Measurements from ENCODE around the gene TAS2R3. TPM values are rescaled to one million over a fixed set of nuclear protein-coding genes. Genes with fewer than 3 reads are reported as not detected.

TAS2R3 gene
- total and polyA plus RNA-seq, 4 donors, result 0.47 to 4.1 TPM; not detected in 2

DNA sequence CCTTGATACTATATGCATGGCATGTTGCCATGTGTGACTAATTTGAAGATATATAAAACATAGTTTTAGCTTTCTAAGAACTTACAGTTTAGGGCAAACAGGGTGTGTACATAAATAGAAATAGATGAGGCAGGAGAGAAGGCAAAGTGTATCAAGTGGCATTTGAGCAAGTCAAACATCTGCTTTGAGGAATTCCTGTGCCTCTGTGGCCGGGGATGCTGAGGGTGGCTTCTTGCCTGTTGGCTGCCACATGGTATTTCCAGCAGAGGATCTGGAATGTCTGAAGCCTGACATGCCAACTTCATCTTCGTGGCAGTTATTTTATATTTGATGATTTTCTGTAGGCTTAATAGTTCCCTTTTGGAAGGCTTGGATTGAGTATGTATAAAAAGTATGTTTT, 19.8 kb upstream of the TAS2R3 start:
- no peak overlapping the region for H3K27ac ChIP-seq (ENCODE audit: low read depth in 1 of 2, low read length in 2 of 2)
- DNase-seq (ENCODE audit: low spot score), result no peak
- peaks cover 5 to 6% (median 6%) of the 10 kb centered on the region in 4 donors for H3K4me1 ChIP-seq (ENCODE audit: control insufficient read depth in 4 of 4, insufficient read depth in 4 of 4, low read length in 3 of 4)
- no peak overlapping the region for H3K9ac ChIP-seq (ENCODE audit: low read depth in 1 of 2, low read length in 2 of 2)
- H3K9me3 ChIP-seq (ENCODE audit: control insufficient read depth in 4 of 4, low read length in 3 of 4), result no peaks in the 10 kb centered on the region
- TF ChIP-seq, protein P1, sequence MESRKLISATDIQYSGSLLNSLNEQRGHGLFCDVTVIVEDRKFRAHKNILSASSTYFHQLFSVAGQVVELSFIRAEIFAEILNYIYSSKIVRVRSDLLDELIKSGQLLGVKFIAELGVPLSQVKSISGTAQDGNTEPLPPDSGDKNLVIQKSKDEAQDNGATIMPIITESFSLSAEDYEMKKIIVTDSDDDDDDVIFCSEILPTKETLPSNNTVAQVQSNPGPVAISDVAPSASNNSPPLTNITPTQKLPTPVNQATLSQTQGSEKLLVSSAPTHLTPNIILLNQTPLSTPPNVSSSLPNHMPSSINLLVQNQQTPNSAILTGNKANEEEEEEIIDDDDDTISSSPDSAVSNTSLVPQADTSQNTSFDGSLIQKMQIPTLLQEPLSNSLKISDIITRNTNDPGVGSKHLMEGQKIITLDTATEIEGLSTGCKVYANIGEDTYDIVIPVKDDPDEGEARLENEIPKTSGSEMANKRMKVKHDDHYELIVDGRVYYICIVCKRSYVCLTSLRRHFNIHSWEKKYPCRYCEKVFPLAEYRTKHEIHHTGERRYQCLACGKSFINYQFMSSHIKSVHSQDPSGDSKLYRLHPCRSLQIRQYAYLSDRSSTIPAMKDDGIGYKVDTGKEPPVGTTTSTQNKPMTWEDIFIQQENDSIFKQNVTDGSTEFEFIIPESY (IDR thresholded peaks at IDR 0.05), result no peak
- TF ChIP-seq RXRA (IDR thresholded peaks at IDR 0.05) (no peak), FOXA1 (IDR thresholded peaks at IDR 0.05) (no peak), EGR1 (IDR thresholded peaks at IDR 0.05; ENCODE audit: low read depth in 2 of 2) (no peak), NR2F2 (IDR thresholded peaks at IDR 0.05) (no peak), TAF1 (conservative IDR thresholded peaks at IDR 0.05) (no peak), HNF4G (IDR thresholded peaks at IDR 0.05) (no peak), YY1 (IDR thresholded peaks at IDR 0.05) (no peak), FOXA2 (IDR thresholded peaks at IDR 0.05) (no peak), SP1 (IDR thresholded peaks at IDR 0.05) (no peak)
- TF ChIP-seq, protein P2, sequence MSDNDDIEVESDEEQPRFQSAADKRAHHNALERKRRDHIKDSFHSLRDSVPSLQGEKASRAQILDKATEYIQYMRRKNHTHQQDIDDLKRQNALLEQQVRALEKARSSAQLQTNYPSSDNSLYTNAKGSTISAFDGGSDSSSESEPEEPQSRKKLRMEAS (IDR thresholded peaks at IDR 0.05), result no peak
- TF ChIP-seq, protein P3, sequence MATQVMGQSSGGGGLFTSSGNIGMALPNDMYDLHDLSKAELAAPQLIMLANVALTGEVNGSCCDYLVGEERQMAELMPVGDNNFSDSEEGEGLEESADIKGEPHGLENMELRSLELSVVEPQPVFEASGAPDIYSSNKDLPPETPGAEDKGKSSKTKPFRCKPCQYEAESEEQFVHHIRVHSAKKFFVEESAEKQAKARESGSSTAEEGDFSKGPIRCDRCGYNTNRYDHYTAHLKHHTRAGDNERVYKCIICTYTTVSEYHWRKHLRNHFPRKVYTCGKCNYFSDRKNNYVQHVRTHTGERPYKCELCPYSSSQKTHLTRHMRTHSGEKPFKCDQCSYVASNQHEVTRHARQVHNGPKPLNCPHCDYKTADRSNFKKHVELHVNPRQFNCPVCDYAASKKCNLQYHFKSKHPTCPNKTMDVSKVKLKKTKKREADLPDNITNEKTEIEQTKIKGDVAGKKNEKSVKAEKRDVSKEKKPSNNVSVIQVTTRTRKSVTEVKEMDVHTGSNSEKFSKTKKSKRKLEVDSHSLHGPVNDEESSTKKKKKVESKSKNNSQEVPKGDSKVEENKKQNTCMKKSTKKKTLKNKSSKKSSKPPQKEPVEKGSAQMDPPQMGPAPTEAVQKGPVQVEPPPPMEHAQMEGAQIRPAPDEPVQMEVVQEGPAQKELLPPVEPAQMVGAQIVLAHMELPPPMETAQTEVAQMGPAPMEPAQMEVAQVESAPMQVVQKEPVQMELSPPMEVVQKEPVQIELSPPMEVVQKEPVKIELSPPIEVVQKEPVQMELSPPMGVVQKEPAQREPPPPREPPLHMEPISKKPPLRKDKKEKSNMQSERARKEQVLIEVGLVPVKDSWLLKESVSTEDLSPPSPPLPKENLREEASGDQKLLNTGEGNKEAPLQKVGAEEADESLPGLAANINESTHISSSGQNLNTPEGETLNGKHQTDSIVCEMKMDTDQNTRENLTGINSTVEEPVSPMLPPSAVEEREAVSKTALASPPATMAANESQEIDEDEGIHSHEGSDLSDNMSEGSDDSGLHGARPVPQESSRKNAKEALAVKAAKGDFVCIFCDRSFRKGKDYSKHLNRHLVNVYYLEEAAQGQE (IDR thresholded peaks at IDR 0.05), result no peak
- H3K4me3 ChIP-seq (ENCODE audit: low read depth in 1 of 3, low read length in 3 of 3), result no peak overlapping the region
- no peaks in the 10 kb centered on the region for H3K27me3 ChIP-seq (ENCODE audit: control insufficient read depth in 4 of 4, insufficient read depth in 4 of 4, low read length in 3 of 4)
- 89% methylated on average over 2 of the region's 2 CpGs for WGBS
- H3K36me3 ChIP-seq (ENCODE audit: control insufficient read depth in 4 of 4, insufficient read depth in 3 of 4, low read depth in 1 of 4, low read length in 3 of 4), result peaks cover 22 to 65% (median 51%) of the 10 kb centered on the region in 4 donors

DNA sequence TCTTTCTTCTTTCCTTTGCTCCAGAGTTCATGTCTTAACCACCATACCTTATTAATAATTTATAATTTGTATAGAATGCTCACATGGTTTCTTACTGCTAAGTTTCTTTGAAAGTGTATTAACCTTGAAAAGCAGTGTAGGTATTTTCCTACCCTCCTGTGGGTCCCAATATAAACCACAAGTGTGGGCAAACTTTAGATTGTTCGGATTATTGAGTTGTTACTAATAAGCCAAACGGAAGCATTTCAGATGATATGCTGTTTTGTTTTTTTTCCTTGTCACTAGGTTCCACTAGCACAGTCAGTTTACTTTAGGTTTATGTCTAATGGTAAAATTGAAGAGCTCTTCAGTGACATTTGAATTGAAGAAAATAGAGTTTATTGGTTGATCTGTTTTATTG, 15.5 kb upstream of the TAS2R3 start:
- Histone ChIP-seq H3K9me3 (ENCODE audit: control insufficient read depth in 4 of 4, low read length in 3 of 4) (peaks cover 6 to 23% (median 7%) of the 10 kb centered on the region in 4 donors), H3K4me1 (ENCODE audit: control insufficient read depth in 4 of 4, insufficient read depth in 4 of 4, low read length in 3 of 4) (no peaks in the 10 kb centered on the region), H3K4me3 (ENCODE audit: low read depth in 1 of 3, low read length in 3 of 3) (no peak overlapping the region), H3K9ac (ENCODE audit: low read depth in 1 of 2, low read length in 2 of 2) (no peak overlapping the region), H3K27me3 (ENCODE audit: control insufficient read depth in 4 of 4, insufficient read depth in 4 of 4, low read length in 3 of 4) (no peaks in the 10 kb centered on the region), H3K36me3 (ENCODE audit: control insufficient read depth in 4 of 4, insufficient read depth in 3 of 4, low read depth in 1 of 4, low read length in 3 of 4) (peaks cover 19 to 82% (median 72%) of the 10 kb centered on the region in 4 donors), H3K27ac (ENCODE audit: low read depth in 1 of 2, low read length in 2 of 2) (no peak overlapping the region)
- WGBS, result 97% methylated on average over 2 of the region's 2 CpGs
- no peak for DNase-seq (ENCODE audit: low spot score)
- TF ChIP-seq, protein P3 (IDR thresholded peaks at IDR 0.05), result no peak
- TF ChIP-seq NR2F2 (IDR thresholded peaks at IDR 0.05), result no peak
- TF ChIP-seq, protein P4, sequence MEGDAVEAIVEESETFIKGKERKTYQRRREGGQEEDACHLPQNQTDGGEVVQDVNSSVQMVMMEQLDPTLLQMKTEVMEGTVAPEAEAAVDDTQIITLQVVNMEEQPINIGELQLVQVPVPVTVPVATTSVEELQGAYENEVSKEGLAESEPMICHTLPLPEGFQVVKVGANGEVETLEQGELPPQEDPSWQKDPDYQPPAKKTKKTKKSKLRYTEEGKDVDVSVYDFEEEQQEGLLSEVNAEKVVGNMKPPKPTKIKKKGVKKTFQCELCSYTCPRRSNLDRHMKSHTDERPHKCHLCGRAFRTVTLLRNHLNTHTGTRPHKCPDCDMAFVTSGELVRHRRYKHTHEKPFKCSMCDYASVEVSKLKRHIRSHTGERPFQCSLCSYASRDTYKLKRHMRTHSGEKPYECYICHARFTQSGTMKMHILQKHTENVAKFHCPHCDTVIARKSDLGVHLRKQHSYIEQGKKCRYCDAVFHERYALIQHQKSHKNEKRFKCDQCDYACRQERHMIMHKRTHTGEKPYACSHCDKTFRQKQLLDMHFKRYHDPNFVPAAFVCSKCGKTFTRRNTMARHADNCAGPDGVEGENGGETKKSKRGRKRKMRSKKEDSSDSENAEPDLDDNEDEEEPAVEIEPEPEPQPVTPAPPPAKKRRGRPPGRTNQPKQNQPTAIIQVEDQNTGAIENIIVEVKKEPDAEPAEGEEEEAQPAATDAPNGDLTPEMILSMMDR (IDR thresholded peaks at IDR 0.05; ENCODE audit: low read depth, low read length, missing input control), result no peak
- no peak for TF ChIP-seq TAF1 (conservative IDR thresholded peaks at IDR 0.05)
- no peak for TF ChIP-seq YY1 (IDR thresholded peaks at IDR 0.05)
- no peak for TF ChIP-seq RXRA (IDR thresholded peaks at IDR 0.05)
- no peak for TF ChIP-seq GABPA (IDR thresholded peaks at IDR 0.05 in 1 of 2, conservative IDR thresholded peaks at IDR 0.05 in 1 of 2)
- TF ChIP-seq, protein P2 (IDR thresholded peaks at IDR 0.05), result no peak
- no peak for TF ChIP-seq JUND (IDR thresholded peaks at IDR 0.05)
- TF ChIP-seq, protein P5, sequence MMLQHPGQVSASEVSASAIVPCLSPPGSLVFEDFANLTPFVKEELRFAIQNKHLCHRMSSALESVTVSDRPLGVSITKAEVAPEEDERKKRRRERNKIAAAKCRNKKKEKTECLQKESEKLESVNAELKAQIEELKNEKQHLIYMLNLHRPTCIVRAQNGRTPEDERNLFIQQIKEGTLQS (IDR thresholded peaks at IDR 0.05), result no peak
- TF ChIP-seq RAD21 (IDR thresholded peaks at IDR 0.05), result no peak
- TF ChIP-seq SP1 (IDR thresholded peaks at IDR 0.05), result no peak
- no peak for TF ChIP-seq EGR1 (IDR thresholded peaks at IDR 0.05; ENCODE audit: low read depth in 2 of 2)
- TF ChIP-seq FOXA1 (IDR thresholded peaks at IDR 0.05), result no peak
- TF ChIP-seq, protein P1 (IDR thresholded peaks at IDR 0.05), result no peak
- no peak for TF ChIP-seq HNF4A (conservative IDR thresholded peaks at IDR 0.05)
